MG63 (cell line): ENCODE results near the gene BZW2. TPM values are rescaled to one million over a fixed set of nuclear protein-coding genes. Genes with fewer than 3 reads are reported as not detected.

Experiments
- DNase-seq: peaks from one replicate; pipeline ENCODE4 v3.0.0-alpha.2; 2020
- H3K27me3 ChIP-seq: fragments of 250-450 bp; sonication (Bioruptor Pico); 2 replicates; pipeline ENCODE4 v1.5.1; 2020; ENCODE audit warnings: mild to moderate bottlenecking, moderate library complexity
- H3K36me3 ChIP-seq: fragments of 250-450 bp; sonication (Bioruptor Pico); 2 replicates; pipeline ENCODE4 v1.5.1; 2020; ENCODE audit warnings: mild to moderate bottlenecking, moderate library complexity
- H3K4me3 ChIP-seq: fragments of 250-450 bp; sonication (Bioruptor Pico); 2 replicates; pipeline ENCODE4 v1.5.1; 2020; ENCODE audit warnings: mild to moderate bottlenecking, moderate library complexity
- H3K9me3 ChIP-seq: fragments of 250-450 bp; sonication (Bioruptor Pico); 2 replicates; pipeline ENCODE4 v1.5.1; 2020; ENCODE audit warnings: mild to moderate bottlenecking, moderate library complexity
- total RNA-seq: library from RNA; depleted of rRNA; stranded (reverse); fragments of >200 nt; shearing (Covaris generic); gene quantifications from 2 replicates; pipeline ENCODE4 v1.2.3, GENCODE V29; 2014; ENCODE audit warnings: low replicate concordance

Gene BZW2
- total RNA-seq, 1 experiment from 2014 or later = 120 TPM

DNA sequence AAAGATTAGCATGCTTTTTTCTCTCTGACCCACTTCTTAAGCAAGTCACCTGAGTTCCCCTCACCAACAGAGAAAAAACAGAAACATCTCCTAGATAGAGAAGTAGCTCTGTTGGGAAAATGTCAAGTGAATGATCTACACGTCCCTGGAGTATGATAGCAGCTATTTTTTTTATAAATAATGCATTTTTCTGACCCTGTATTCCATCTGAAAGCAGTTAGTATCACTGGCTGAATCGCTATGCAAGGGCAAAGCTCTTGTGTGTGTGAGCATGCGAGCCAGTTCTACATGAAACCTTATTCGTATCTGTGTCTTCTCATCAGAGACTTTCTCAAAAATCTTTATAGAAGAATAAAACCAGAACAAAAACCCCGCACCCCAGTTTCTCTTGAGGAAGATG lies 8.6 kb upstream of the BZW2 start:
- peaks cover 9% of the 10 kb centered on the region for H3K36me3 ChIP-seq
- no peaks in the 10 kb centered on the region for H3K9me3 ChIP-seq
- no peak for DNase-seq
- no peaks in the 10 kb centered on the region for H3K27me3 ChIP-seq
- no peak overlapping the region for H3K4me3 ChIP-seq

DNA sequence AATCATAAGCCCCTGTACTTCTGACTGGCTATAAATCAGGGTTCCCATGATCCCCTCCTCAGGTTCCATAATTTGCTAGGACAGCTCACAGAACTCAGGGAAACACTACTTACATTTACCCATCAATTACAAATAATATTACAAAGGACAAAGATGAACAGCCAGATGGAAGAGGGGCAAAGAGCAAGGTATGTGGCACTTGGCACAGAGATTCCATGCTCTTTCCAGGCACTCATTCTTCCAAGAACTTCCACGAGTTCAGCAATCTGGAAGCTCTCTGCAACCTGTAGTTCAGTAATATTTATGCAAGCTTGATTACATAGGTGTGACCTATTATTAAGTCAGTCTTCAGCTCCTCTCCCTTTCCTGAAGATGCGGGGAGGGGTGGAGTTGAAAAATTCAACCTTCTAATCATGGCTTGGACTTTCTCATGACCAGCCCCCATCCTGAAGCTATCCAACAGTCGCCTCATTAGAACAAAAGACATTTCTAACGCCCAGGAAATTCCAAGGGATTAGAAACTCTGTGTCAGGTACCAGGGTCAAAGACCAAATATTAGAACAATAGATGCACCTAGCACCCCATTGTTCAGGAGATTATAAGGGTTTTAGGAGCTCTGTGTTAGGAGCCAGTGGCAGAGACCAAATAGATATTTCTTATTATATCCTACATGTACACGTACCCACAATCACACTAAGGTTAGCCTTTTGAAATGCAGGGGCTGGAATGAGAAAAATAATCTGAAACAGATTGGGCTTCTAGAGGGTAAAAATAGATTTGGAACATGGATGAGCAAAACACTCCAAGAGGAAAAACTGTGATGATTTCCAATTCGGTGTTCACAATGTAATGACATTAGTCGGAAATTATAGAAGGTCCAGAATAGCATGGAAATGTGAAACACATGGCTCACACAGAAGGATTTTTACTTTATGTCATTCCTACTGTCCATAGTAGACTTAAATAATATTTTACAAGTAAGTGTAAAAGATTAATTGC lies 7.4 kb upstream of the BZW2 start:
- peaks cover 9% of the 10 kb centered on the region for H3K36me3 ChIP-seq
- H3K4me3 ChIP-seq = no peak overlapping the region
- no peaks in the 10 kb centered on the region for H3K27me3 ChIP-seq
- no peaks in the 10 kb centered on the region for H3K9me3 ChIP-seq
- no peak for DNase-seq

DNA sequence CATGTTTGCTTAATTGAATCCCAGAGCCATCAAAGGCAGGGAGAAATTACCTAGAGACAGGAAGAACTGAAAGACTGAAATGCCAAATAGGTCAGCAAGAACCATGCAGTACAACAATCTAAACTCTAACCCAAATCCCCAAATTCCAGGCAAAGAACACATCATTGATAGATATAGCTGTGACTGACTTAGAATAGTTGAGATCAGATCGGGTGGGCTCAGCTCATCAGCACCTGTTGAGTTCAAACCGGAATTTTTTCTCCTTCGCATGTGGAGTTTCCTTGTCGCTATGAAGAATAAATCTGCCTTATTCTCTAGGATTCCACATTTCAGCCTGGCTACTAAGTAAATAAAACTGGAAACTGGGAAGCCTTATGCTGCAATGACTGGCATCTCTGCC lies 1.8 kb upstream of the BZW2 start:
- Histone ChIP-seq H3K36me3 (peaks cover 4% of the 10 kb centered on the region), H3K4me3 (peak overlapping the region; percentile 99), H3K9me3 (no peaks in the 10 kb centered on the region), H3K27me3 (no peaks in the 10 kb centered on the region)
- no peak for DNase-seq

DNA sequence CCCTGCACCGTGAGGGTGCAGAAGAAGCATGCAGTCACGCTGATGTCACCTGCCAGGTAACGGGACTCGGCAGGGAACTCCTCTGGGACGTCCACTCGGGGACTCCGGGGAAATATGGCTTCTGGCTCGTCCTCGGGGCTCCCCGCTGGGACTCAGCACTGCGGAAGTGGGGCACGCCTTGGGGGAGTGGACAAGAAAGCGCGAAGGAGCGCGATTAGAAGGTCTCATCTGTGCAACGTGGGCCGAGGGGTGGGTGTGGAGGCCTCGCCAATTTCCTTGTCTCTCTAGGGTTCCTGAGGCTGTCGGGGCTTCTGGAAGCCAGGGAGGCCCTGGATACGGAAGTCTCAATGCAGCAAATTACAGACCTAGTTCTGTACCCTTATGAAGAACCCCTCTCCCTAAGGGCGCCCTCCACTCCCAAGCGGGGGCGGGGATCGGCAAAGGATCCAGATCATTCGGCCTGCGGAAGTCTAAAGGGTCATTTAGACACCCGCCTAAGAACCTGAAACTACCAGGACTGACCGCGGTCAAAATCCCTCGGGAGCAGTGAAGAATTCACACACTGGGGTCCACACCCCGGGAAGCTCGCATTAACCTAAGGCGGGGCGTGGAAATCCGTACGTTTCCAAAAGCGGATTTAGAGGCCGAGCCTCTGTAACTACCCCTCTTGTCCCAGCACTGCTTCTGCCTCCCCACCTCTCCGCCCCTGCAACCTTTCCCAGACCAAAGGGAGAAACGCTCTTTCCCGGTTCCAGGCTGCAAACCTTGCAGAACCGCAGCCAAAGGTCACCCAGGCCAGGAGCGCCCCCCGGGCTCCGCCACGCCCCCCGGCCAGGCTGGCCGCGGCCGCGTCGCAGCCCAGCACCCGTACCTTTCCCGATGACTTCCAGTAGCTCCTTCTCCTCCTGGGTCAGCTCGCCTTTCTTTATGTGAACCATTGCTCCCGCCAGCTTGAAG lies 1.1 kb upstream of the BZW2 start:
- Histone ChIP-seq H3K27me3 (no peaks in the 10 kb centered on the region), H3K36me3 (peaks cover 4% of the 10 kb centered on the region), H3K9me3 (no peaks in the 10 kb centered on the region), H3K4me3 (peak overlapping the region; percentile 99)
- DNase-seq = peak; percentile 69

DNA sequence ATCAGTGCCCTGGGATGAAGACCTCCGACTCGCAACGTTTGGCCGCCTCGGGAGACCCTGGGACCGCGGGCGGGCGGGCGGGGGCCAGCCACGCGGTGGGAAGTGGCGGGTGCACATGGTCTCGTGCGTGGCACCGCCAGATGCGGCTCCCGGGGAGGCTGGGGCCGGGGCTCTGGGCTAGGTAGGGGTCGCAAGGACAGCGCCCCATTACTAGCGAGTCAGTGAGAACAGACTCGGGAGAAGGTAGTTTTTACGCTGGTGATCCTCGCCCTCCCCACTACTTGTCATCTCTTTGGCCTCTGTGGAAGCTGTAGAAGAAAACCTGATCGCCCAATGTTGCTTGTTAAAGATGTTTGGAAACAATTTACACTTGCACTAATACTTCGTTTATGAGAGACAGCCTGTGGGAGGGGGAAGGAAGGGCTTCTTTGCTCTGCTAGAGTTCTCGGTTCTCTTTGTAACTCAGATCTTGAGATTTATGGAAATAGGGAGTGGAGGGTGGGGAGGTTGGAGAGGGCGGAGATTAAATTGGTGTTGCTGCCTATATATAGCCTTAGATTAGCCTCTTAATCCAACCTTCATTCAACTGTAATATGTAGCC lies 591 bp downstream of the BZW2 start:
- Histone ChIP-seq H3K4me3 (peak overlapping the region; percentile 99), H3K27me3 (no peaks in the 10 kb centered on the region), H3K9me3 (no peaks in the 10 kb centered on the region), H3K36me3 (peaks cover 7% of the 10 kb centered on the region)
- peak; percentile 8 for DNase-seq

DNA sequence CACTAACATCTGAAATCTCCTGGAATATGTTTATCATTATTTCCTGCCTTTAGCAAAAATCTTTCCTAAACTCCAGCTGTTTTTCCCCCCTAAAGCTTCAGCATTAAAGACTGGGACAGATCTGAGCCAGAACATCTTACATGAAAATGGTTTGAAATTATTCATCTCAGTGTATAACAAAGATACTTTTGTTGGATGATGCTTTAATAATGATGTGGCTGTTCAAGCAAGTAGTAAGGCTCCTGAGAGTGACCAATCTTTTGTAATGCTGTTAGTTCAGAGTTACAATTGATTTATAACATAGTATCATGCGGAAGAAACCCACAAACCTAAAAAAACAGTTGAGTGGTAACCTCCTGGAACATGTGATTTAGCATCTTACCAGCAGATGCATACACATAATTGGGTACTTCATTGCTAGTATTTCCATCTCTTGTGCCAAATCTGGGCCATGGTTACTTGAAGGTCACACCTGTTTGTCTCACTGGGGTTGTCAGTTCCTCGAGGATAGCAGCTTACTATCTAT lies 1.5 kb downstream of the BZW2 start:
- H3K27me3 ChIP-seq = no peaks in the 10 kb centered on the region
- DNase-seq = no peak
- H3K9me3 ChIP-seq = no peaks in the 10 kb centered on the region
- peaks cover 7% of the 10 kb centered on the region for H3K36me3 ChIP-seq
- peak overlapping the region; percentile 99 for H3K4me3 ChIP-seq

DNA sequence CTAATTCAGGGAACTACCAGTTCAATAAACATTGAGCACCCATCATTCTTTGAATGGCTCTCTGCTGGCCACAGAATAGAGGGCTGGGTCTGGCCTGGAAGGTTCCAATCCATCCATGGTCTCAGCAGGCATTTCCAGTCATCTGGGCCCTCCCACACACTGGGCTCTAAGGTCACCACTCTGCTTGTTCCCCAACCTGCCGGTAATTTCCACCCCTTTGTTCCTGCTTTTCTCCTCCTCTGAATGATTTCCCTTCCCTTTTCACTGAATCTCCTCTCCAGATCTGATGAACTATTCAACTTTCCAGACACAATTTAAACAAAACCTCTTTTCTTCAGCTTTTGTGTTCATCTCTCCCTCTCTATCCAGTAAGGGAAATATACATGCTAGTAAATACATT lies 2.6 kb downstream of the BZW2 start:
- Histone ChIP-seq H3K27me3 (no peaks in the 10 kb centered on the region), H3K9me3 (no peaks in the 10 kb centered on the region), H3K36me3 (peaks cover 7% of the 10 kb centered on the region), H3K4me3 (no peak overlapping the region)
- no peak for DNase-seq

DNA sequence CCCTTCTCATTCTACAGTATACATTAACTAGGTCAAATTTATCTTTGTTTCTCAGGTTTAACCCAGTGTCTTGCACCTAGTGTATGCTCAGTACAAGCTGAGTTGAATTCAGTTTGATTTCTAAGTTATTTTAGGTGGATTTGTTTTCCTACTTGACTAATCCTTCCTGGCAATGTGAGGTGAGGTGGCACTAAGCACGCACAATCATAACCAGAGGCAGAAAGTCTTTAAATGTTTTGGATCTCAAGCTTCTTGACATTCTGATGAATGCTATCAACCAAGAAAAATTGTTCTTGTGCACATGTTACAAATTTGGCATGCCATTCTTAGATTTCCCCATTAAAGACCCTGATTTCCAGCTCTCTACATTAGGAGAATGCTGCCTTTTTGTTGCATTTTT lies 3.2 kb downstream of the BZW2 start:
- DNase-seq = no peak

DNA sequence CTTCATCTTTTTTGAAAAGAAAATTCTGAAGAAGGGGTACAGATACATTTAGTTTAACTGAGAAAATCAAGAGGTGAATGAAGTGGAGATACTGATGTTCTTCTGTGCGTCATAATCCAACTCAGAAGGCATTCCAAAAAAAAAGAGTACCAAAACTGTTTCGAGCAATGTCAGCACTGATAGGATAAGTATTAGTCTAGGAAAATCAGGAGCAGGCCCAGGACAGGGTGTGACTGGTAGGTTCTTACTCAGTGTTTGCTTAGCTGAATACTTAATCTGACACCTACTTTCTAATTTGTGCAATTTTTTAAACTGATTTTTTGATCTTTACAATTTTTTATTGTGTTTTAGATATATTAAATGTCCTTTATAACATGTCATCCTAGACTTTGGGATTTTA lies 4.3 kb downstream of the BZW2 start:
- no peak overlapping the region for H3K4me3 ChIP-seq
- peaks cover 7% of the 10 kb centered on the region for H3K36me3 ChIP-seq
- H3K9me3 ChIP-seq = no peaks in the 10 kb centered on the region
- no peaks in the 10 kb centered on the region for H3K27me3 ChIP-seq
- DNase-seq = no peak

More for the DNA sequence above, 3.2 kb downstream of the BZW2 start:
- Histone ChIP-seq H3K9me3 (no peaks in the 10 kb centered on the region), H3K36me3 (peaks cover 7% of the 10 kb centered on the region), H3K27me3 (no peaks in the 10 kb centered on the region), H3K4me3 (no peak overlapping the region)

DNA sequence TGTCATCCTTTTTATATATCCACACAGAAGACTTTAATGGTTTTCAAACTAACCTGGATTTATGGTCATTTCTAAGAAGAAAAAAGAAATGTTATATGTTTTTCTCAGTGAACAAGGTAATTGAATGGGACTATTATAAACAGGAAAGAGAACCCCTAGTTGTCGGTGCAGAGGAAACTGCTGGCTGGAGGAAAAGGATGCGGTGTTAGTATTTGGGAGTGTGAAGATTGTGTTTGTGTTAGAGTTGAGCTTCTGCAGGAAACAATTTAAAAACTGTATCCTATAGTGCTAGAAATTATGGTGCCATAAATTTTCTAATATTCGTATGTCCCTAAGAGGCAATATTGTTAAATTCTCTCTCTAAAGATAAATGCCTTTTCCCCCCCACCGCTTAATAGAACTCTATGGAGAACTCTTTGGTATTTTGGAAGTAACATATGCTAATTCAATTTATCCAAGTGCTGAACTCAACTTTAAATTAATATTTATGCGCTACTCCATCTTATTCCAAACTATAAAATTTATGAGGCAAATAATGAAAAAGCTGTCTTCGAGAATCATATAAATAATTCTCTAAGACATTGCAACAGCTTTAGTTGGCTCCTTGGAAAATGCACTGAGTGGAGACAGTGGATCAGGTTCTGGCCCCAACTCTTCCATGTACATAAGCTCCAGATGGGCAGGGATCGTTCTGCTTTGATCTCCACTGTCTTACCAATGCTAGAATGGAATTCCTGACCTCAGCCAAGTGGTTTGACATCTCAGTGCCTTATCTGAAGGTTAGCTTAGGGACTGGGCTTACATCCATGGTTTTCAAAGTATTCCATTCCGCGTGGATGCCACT lies 5.6 kb downstream of the BZW2 start:
- Histone ChIP-seq H3K9me3 (no peaks in the 10 kb centered on the region), H3K36me3 (peaks cover 13% of the 10 kb centered on the region), H3K27me3 (no peaks in the 10 kb centered on the region), H3K4me3 (no peak overlapping the region)
- no peak for DNase-seq

DNA sequence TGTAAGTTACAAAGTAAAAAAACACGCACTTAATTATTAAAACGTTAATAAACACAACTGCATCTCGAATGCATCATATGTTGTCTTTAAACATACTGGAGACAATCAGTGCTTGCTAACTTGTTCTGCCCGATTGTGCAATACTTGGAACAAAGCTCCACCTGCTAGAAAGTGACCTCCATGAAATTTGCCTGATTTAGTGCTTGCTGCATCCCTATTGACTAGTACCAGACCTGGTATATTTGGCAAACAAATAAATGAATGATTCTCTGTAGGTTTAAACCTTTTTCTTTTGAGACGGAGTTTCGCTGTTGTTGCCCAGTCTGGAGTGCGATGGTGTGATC lies 6.2 kb downstream of the BZW2 start:
- no peaks in the 10 kb centered on the region for H3K27me3 ChIP-seq
- H3K9me3 ChIP-seq = no peaks in the 10 kb centered on the region
- peaks cover 13% of the 10 kb centered on the region for H3K36me3 ChIP-seq
- DNase-seq = no peak
- no peak overlapping the region for H3K4me3 ChIP-seq

DNA sequence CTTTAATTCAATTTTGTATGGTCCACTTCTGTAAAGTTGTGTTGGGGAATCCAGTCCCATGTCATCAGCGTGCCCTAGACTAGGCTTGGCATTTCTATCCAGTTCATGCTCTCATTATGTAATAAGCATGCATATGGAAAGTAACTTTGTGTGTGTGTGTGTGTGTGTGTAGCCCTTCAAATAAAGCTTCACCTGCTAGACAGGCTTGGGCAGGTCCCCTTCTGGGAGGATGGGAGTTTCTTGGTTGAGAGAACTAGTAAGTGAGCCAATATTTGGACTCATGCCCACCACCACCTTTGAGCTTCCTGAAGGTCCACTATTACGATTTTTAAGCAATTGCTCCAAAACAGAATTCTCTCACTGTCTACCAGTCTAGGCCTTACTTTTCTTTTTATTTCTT lies 6.9 kb downstream of the BZW2 start:
- no peaks in the 10 kb centered on the region for H3K9me3 ChIP-seq
- no peak for DNase-seq
- no peak overlapping the region for H3K4me3 ChIP-seq
- H3K36me3 ChIP-seq = peaks cover 11% of the 10 kb centered on the region
- no peaks in the 10 kb centered on the region for H3K27me3 ChIP-seq

DNA sequence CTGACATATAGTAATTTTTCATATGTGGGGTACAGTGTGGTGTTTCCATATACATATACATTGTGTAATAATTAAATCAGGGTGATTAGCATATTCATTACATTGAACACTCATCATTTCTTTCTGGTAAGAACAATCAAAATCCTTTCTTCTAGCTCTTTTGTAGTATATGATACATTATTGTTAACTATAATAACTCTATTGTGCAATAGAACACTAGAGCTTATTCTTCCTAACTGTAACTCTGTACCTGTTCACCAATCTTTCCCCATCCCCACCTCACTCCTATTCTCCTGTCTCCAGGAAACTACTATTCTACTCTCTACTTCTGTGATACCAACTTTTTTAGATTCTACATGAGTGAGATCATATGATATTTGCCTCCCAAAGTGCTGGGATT lies 9.4 kb downstream of the BZW2 start:
- no peak overlapping the region for H3K4me3 ChIP-seq
- no peak for DNase-seq
- peaks cover 9% of the 10 kb centered on the region; the same call in 1 of the 2 replicates for H3K36me3 ChIP-seq
- no peaks in the 10 kb centered on the region for H3K27me3 ChIP-seq
- H3K9me3 ChIP-seq = no peaks in the 10 kb centered on the region

DNA sequence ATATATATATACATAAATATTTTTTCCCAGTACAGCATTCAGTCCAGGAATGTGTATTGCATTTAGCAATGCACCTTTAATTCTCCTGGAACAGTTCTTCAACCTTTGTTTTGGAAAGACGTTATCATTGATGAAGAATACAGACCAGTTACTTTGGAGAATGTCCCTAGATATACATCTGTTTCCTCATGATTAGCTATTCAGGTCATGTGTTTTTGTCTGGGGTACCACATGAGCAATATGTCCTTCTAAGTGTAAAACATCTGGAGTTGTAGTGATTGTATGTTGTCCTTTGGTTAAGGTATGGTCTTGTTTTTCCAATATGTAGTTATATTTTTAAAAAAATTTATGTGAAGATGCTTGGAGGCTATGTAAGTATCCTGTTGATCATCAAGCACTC lies 10.2 kb downstream of the BZW2 start:
- H3K36me3 ChIP-seq = peaks cover 13% of the 10 kb centered on the region; the same call in 1 of the 2 replicates
- no peak for DNase-seq
- no peak overlapping the region for H3K4me3 ChIP-seq
- H3K27me3 ChIP-seq = no peaks in the 10 kb centered on the region
- H3K9me3 ChIP-seq = no peaks in the 10 kb centered on the region; the same call in 1 of the 2 replicates

DNA sequence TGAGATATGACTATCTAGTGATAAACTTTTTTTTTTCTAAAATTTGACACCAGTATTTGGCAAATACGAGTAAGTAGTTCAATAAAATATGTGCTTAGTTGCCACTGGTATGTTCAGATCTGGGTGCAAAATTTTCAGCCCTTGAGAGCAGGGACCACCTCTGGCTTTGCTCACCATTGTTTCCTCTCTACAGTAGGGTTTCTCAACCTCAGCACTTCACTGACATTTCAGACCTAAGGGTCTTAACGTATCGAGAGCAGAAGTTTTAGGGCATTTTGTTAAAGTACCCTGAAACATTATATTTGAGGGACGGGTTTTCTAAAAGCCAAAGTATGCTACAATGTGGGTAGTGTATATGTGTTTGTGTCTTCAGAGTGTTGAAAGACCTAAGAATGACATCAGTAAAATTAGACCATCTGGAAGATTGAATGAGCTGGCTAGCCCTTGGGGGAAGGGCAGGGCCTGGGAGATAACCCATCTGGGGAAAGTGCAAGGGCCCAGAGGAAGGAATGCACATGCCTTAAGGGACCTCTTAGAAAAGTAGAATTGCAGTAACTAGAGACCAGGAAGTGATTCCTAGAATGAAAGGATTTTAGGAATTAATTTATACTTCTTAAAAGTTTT lies 11.8 kb downstream of the BZW2 start:
- Histone ChIP-seq H3K9me3 (no peaks in the 10 kb centered on the region; the same call in 1 of the 2 replicates), H3K36me3 (peaks cover 12% of the 10 kb centered on the region; the same call in 1 of the 2 replicates), H3K27me3 (no peaks in the 10 kb centered on the region), H3K4me3 (no peak overlapping the region)
- peak; percentile 40 for DNase-seq
